HG03457 (cell line): ENCODE measurements around the gene SLC6A7.

ENCODE experiments used
- ATAC-seq: cut with Tn5 transposase; IDR thresholded peaks from one replicate; pipeline ENCODE4 v1.9.1; 2021; ENCODE audit warnings: moderate number of reproducible peaks; ENCODE audit not compliant: unreplicated experiment

SLC6A7 gene

DNA sequence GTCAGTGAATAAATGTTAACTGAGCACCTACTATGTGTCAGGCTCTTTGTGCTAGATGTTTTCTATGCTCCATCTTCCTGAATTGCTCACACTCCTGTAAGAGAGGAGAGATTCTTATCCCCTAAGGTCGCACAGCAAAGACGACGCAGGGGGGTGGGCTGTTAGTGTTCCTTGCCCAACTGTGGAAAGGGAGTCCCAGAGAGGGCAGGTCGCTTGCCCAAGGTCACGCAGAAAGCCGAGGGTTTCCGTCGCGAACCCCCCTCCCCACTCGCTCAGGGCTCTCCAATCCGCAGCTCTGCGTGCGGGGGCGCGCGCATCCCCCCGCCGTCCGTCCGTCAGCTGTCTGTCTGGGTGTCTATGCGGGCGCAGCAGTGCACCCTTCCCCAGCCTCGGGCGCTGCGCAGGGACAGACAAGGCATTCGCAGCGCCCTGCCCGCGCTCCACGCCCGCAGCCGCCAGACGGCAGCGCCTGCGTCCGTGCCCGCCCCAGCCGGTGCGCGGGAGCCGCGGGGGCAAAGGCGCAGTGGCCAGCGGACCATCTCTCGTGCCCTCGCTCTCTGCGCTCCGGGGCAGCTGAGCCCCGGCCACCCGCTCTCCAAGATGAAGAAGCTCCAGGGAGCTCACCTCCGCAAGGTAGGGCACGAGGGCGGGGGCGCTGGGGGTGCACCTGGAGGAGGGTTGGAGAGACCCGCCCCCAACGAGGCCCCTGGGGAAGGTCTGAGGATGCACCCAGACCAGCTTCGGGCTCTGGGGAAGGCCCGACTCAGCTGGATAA lies at the start of gene SLC6A7:
Gene SLC6A7, plus strand, starts transcription at position 335 of the 775 bp plus-strand sequence. Its CDS starts 266 bp downstream, at position 601.
- ATAC-seq: no peak

DNA sequence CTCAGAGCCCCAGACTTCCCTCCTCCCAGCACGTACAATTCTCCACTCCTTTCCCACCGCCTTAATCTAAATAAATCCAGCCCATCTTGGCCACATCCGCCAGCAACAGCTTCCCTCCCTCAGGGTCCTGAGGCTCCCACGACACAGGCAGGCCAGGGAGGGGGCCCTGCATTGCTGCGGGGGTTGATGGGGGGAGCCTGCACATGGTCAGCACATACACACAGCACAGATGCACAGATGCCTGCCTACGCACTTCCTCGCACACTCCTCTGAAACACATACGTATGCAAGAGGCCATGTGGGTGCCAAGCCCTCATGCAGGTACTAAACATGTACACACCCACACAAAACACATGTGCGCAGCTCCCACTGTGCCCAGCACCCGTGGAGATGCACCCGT lies 49.0 kb upstream of the SLC6A7 start:
- no peak for ATAC-seq

- no peak for ATAC-seq
Measured at GRCh38 chr5:150141544-150142184, 48.2 kb upstream of the SLC6A7 start.

DNA sequence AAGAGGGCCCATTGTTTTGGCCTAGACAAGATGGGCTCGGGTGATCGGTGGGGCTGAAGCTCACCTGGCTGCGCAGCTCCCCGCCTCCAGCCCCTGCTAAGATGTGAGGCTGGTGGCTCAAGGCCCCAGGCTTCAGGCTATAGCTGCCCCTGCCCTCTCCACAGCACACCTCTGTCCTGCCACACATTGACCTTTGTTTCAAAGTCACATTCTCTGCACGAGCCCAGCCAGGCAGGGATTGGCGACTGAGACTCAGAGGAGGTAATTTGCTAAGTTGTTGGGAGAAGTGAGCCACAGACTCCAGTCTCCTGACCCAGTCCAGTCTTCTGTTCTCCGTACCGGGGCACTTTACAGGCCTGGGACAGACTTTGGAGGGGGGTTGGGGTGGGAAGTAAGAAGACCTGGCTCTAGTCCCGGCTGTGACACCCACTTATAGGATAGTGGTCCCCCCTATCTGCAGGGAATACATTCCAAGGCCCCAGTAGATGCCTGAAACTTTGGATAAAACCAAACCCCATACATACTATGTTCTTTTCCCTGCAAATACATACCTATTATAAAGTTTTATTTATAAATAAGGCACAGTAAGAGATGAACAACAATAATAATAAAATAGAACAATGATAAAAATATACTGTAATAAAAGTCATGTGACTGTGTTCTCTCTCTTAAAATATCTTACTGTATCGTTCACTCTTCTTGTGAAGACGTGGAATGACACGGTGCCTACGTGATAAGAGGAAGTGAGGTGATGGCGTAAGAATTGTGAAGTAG lies 47.5 kb upstream of the SLC6A7 start:
- ATAC-seq: no peak

- no peak for ATAC-seq
Measured at GRCh38 chr5:150142959-150143349, 46.9 kb upstream of the SLC6A7 start.

GRCh38 chr5:150143350-150144245 lies 46.3 kb upstream of the SLC6A7 start:
- no peak for ATAC-seq

- no peak for ATAC-seq
Measured at GRCh38 chr5:150144246-150144801, 45.5 kb upstream of the SLC6A7 start.

GRCh38 chr5:150144879-150145278 lies 45.0 kb upstream of the SLC6A7 start:
- ATAC-seq: no peak

- no peak for ATAC-seq
Measured at GRCh38 chr5:150146235-150146634, 43.6 kb upstream of the SLC6A7 start.

DNA sequence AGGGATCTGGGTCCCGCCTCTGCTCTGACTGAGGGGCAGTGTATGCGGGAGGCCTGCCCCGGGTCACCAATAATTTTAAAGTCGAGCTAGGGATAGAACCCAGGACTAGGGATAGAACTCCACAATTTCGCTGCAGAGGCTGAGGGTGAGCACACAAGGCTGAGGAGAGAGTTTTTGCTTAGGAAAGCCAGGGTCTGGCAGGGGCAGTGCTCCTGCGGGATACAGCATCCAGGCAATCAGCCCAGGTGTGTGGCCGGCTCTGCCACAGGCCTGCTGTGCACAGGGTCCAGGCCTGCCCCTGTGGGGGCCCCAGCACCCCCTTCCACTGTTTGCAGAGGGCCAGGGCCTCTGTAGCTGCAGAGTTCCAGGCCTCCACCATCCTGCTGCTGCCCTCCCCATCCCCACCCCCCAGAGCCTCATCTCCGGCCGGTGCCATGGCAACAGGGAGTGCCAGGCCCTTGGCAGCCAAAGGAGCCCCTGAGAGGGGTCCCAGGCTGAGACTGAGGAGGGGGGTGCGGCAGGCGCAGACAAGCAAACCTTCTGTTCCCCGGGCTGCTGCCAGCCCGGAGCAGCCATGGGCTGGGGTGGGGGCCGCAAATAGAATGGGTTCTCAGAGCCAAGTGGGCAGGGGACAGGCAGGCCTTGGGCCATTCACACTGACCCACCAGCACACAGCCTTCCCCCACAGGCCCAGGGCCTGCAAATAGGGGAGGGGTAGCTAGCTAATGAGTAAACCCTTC lies 42.8 kb upstream of the SLC6A7 start:
- no peak for ATAC-seq

- no peak for ATAC-seq
Measured at GRCh38 chr5:150147670-150148069, 42.2 kb upstream of the SLC6A7 start.

GRCh38 chr5:150148117-150148927 lies 41.5 kb upstream of the SLC6A7 start:
- ATAC-seq: no peak

DNA sequence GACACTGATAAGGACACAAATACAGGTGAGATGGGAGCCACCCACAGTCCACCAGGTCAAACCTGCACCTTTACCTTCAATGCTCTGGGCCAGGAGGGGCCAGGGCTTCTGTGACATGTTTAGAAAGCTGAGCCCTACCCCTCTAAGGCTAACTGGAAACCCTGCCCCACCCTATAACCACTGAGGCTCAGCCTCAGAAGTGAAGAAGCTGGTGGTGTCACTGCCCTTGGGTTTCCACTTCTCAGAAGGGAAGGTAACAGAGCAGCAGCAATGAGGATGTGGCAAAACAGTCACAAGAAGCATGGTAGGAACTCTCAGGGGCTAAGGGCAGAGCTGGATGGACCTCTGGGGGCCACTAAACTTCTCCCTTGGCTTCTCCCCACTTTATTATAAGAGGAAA lies 40.2 kb upstream of the SLC6A7 start:
- ATAC-seq: no peak

GRCh38 chr5:150152636-150153462 lies 37.0 kb upstream of the SLC6A7 start:
- no peak for ATAC-seq

GRCh38 chr5:150153483-150153882 lies 36.4 kb upstream of the SLC6A7 start:
- no peak for ATAC-seq

GRCh38 chr5:150153957-150154617 lies 35.8 kb upstream of the SLC6A7 start:
- no peak for ATAC-seq

- ATAC-seq: no peak
Measured at GRCh38 chr5:150154618-150155128, 35.2 kb upstream of the SLC6A7 start.
